Non-pigmented ciliary epithelial cell (primary cell): ENCODE results near the gene SPATS2L.

Experiments used
- DNase-seq: peaks from one replicate; pipeline ENCODE4 v3.0.0-alpha.2; 2010; ENCODE audit warnings: low read depth

The SPATS2L gene

GRCh38 chr2:200408428-200409316 lies 102.2 kb downstream of the SPATS2L start:
- peak; percentile 89 for DNase-seq

GRCh38 chr2:200411831-200412230 lies 105.3 kb downstream of the SPATS2L start:
- DNase-seq: no peak

DNA sequence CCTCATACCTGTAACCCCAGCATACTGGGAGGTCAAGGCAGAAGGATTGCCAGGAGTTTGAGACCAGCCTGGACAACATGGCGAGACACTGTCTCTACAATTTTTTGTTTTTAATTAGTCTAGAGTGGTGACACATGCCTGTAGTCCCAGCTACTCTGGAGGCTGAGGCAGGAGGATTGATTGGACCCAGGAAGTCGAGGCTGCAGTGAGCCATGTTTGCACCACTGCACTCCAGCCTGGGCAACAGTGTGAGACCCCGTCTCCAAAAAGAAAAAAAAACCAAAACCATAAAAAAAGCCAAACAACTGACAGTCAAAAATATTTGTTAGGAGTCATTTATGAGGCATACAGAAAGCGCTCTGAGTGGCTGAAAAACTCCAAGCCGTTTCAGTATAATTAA lies 107.9 kb downstream of the SPATS2L start:
- DNase-seq: no peak

DNA sequence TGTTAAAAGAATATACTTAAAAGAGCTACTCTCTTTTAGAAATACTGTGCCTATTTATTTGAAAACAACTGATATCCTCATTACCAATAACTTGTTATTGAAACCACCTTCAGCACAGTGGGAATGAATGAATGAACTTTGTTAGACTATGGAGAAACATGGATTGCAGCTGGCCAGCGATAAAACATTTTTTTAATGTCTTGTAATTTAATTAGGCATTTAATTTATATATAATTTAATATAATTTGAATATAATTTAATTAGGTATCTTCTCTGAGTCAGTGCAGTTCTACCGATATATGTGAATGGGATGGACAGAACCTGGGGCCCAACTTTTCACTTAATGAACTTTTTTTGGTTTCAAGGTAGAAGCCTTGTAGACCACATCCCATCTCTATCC lies 109.0 kb downstream of the SPATS2L start:
- DNase-seq: no peak

DNA sequence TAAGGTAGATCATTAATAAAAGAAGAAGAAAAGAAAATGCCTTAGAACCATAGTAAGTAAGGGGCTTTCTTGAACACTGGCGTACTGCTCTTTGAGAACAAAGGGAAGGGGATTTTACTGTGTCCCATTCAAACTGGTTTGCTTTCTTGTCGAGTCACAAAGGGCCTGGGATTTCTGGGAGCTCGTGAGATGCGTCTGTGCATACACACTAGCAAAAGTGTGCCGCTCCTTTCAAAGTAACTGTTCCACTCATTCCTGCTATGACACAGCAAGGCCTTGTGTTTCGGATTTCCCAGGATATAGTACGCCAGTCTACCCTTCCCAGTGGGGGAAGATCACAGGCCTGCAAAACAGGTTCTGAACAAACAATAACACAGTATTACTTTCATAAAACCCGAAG lies 110.4 kb downstream of the SPATS2L start:
- no peak for DNase-seq

GRCh38 chr2:200417366-200417765 lies 110.9 kb downstream of the SPATS2L start:
- DNase-seq: no peak

- no peak for DNase-seq
These were observed 111.9 kb downstream of the SPATS2L start for GRCh38 chr2:200418399-200418798.

DNA sequence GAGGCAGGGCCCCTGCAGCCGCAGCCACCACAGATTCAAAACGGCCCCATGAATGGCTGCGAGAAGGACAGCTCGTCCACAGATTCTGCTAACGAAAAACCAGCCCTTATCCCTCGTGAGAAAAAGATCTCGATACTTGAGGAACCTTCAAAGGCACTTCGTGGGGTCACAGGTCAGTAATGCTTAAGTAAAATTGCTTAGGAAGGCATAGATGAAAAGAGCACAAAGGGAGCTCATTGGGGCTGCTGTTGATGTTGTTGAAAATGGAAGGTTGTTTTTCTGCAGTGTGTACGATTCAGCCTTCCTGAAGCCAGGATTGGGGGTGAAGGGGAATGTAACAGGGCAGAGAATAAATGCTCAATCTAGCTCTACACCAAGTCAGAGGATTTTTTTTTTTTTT lies 112.8 kb downstream of the SPATS2L start:
- no peak for DNase-seq

GRCh38 chr2:200421270-200421669 lies 114.8 kb downstream of the SPATS2L start:
- no peak for DNase-seq

- DNase-seq: no peak
These were observed 115.6 kb downstream of the SPATS2L start for GRCh38 chr2:200422071-200422470.

DNA sequence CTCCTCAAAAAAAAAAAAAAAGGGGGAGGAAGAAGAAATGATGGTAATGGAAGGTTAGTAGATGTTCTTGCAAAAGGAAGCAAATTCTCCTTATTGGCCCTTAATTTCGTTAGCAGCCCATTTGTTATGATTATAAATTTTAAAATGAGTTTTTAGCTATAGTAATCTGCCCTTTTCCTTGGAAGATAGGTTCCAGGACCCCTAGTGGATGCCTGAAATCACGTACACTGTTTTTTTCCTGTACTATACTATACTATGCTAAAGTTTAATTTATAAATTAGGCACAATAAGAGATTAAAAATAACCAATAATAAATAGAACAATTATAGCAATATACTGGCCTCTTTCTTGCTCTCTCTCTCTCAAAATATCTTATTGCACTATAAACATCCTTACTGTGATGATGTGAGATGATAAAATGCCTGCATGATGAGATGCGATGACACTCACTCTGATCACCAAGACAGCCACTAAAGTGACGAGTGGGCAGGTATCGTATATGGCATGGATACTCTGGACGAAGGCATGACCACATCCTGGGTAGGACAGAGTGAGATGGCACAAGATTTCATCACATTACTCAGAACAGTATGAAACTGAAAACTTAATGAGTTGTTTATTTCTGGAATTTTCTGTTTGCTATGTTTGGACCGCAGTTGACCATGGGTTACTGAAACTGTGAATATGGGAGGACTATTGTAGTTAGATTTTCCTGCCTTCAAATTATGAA lies 116.2 kb downstream of the SPATS2L start:
- DNase-seq: no peak

GRCh38 chr2:200423541-200423940 lies 117.0 kb downstream of the SPATS2L start:
- DNase-seq: no peak

GRCh38 chr2:200425026-200425821 lies 118.7 kb downstream of the SPATS2L start:
- no peak for DNase-seq

DNA sequence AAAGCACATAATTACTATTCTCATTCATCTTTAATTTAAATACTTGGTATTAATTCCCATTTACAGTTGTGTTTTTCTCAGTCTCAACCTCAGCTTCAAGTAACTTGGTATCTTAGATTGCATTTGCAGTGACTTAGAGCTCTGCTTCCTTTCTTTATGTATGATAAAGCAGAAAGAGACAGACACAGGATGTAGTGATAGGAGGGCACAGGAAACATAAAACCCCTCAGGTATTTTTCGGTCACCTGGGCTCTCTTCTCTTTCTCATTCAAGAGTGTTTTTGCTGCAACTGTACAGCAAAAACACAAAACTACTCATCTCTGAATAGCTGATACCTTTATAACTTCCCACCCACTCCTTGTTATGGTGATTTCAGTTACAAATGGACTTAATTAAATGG lies 120.3 kb downstream of the SPATS2L start:
- DNase-seq: no peak

DNA sequence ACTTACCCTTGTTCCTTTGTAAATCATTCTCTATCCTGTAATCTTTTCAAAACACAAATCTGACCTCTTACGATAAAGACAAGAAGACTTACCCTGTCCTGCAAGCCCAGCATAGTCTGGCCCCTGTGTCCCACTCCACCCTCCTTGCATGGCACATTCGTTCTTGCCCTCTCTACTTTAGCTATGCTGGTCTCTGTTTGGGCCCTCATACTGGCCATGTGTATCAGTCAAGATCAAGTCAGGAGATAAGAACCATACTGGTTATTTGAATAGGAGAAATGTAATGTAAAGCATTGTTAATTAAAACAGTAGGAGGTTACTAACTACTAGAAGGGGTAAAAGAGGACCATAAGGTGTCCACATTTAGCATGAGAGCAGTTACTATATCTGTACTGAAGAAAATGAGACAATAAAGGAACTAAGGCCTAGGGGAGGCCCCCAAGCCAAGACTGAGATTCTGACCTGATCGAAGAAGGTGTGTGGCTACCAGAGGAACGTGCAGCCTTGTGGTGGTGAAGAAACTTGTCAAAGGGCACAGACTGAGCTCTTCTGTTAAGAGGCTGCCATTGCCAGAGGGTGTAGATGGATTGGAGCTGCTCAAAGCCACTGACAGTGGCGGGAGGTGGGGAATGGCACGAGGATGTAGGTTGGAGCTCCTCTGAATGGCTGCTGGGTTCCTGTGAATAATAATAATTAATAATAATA lies 122.6 kb downstream of the SPATS2L start:
- no peak for DNase-seq

GRCh38 chr2:200430017-200430416 lies 123.5 kb downstream of the SPATS2L start:
- no peak for DNase-seq

GRCh38 chr2:200431996-200432705 lies 125.7 kb downstream of the SPATS2L start:
- DNase-seq: no peak

DNA sequence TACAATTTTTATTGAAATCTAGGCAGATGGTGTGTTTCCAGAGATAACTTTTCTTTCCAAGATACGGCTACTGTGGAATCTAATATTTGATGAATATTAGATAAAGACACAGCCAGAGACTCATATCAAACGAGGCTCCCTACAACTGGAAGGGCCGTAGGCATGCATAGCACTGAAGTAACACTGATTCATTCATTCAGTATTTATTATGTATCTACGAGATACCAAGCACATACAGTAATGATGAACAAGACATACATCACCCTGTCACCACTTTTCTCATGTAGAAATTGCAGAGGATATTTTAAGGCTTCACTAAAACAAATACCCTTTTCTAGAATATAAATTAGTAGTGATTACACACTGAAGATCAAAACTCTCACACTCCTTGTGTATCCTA lies 128.9 kb downstream of the SPATS2L start:
- no peak for DNase-seq

- no peak for DNase-seq
These were observed 131.8 kb downstream of the SPATS2L start for GRCh38 chr2:200438251-200438650.

GRCh38 chr2:200438846-200439245 lies 132.4 kb downstream of the SPATS2L start:
- DNase-seq: no peak

- DNase-seq: no peak
These were observed 133.5 kb downstream of the SPATS2L start for GRCh38 chr2:200439981-200440380.
